Transverse colon (tissue), 4 donors: ENCODE data around the gene FAM204A.

Experiments used
- EP300 ChIP-seq: sonication (generic); formaldehyde crosslinking; IDR thresholded peaks from one replicate; pipeline ENCODE4 v1.6.1; 2017; ENCODE audit warnings: antibody characterized with exemption, low read depth
- POLR2A ChIP-seq: fragments of 450-650 bp; IDR thresholded peaks from one replicate; pipeline ENCODE4 v1.6.1; 2016; ENCODE audit warnings: antibody characterized with exemption, mild to moderate bottlenecking, moderate library complexity
- POLR2AphosphoS5 ChIP-seq, 3 donors: sonication (generic); formaldehyde crosslinking; IDR thresholded peaks; one replicate each; pipeline ENCODE4 v1.6.1; 2016; ENCODE audit warnings: antibody characterized with exemption in 3 of 3
- TF ChIP-seq, protein P1 (sequence below), 5 experiments: fragments of 200-600 bp in 3 of 5; fragments of 450-650 bp in 2 of 5; sonication (generic) in 3 of 5; IDR thresholded peaks; 1 replicate in 2 of 5; 2 replicates in 3 of 5; pipeline ENCODE4 v1.5.1; 2016 to 2017; ENCODE audit warnings: antibody characterized with exemption in 5 of 5, inconsistent platforms in 3 of 5, mild to moderate bottlenecking in 2 of 5, moderate library complexity in 1 of 5

DNA sequence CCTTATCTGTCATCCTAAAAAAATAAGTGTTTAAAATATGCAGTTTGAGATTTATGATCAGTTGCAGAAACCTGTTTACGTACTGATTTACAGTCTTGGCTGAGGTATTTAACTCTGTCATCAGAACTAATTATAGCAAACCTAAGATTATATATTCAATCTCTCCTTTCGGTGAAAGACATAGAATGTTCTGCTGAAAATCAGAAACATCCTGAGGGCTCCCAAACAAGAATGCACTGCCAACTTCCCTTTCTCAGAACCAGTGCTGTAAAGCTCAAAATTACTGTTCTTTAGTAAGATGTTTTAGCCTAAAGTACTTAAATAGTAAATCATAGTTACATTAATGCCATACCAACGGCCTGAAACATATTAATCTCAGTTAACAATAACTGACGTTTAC, 34.3 kb downstream of the FAM204A start:
- no peak for TF ChIP-seq POLR2AphosphoS5 (IDR thresholded peaks at IDR 0.05)
- no peak for TF ChIP-seq POLR2A
- TF ChIP-seq, protein P1, sequence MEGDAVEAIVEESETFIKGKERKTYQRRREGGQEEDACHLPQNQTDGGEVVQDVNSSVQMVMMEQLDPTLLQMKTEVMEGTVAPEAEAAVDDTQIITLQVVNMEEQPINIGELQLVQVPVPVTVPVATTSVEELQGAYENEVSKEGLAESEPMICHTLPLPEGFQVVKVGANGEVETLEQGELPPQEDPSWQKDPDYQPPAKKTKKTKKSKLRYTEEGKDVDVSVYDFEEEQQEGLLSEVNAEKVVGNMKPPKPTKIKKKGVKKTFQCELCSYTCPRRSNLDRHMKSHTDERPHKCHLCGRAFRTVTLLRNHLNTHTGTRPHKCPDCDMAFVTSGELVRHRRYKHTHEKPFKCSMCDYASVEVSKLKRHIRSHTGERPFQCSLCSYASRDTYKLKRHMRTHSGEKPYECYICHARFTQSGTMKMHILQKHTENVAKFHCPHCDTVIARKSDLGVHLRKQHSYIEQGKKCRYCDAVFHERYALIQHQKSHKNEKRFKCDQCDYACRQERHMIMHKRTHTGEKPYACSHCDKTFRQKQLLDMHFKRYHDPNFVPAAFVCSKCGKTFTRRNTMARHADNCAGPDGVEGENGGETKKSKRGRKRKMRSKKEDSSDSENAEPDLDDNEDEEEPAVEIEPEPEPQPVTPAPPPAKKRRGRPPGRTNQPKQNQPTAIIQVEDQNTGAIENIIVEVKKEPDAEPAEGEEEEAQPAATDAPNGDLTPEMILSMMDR (IDR thresholded peaks at IDR 0.05): no peak
- no peak for TF ChIP-seq EP300
